Gastroesophageal sphincter (tissue), 4 donors: ENCODE results near the gene CYP2C8. TPM values are rescaled to one million over a fixed set of nuclear protein-coding genes. Genes with fewer than 3 reads are reported as not detected.

Experiments used
- ATAC-seq: fragments of 150-250 bp; one replicate; pipeline ENCODE4 v1.9.1; 2016; ENCODE audit warnings: mild to moderate bottlenecking, moderate library complexity
- H3K27ac ChIP-seq, 4 donors: fragments of 200-600 bp; sonication (generic) in 3 of 4; 1 replicate in 3 of 4; 2 replicates in 1 of 4; pipeline ENCODE4 v1.5.1; 2016 to 2019
- H3K27me3 ChIP-seq: fragments of 200-600 bp; sonication (generic); one replicate; pipeline ENCODE4 v1.5.1; 2019
- H3K36me3 ChIP-seq, 2 donors: fragments of 200-600 bp; sonication (generic); one replicate each; pipeline ENCODE4 v1.5.1; 2019; ENCODE audit warnings: control low read depth in 1 of 2
- H3K4me1 ChIP-seq, 3 donors: fragments of 200-600 bp; sonication (generic); 1 replicate in 2 of 3; 2 replicates in 1 of 3; pipeline ENCODE4 v1.5.1; 2016 to 2019; ENCODE audit warnings: control low read depth in 2 of 3
- H3K4me3 ChIP-seq, 2 donors: fragments of 200-600 bp; sonication (generic); one replicate each; pipeline ENCODE4 v1.5.1; 2019; ENCODE audit warnings: mild to moderate bottlenecking in 1 of 2, moderate library complexity in 1 of 2
- H3K9me3 ChIP-seq, 3 donors: fragments of 200-600 bp; sonication (generic); one replicate each; pipeline ENCODE4 v1.5.1; 2017 to 2019; ENCODE audit warnings: control low read depth in 2 of 3
- EP300 ChIP-seq: sonication (generic); formaldehyde crosslinking; IDR thresholded peaks from one replicate; pipeline ENCODE4 v1.6.1; 2017; ENCODE audit warnings: antibody characterized with exemption, mild to moderate bottlenecking
- POLR2A ChIP-seq, 2 donors: fragments of 450-650 bp; IDR thresholded peaks; one replicate each; pipeline ENCODE4 v1.6.1; 2017; ENCODE audit warnings: antibody characterized with exemption in 2 of 2, mild to moderate bottlenecking in 2 of 2, moderate library complexity in 1 of 2
- POLR2AphosphoS5 ChIP-seq: sonication (generic); formaldehyde crosslinking; IDR thresholded peaks from one replicate; pipeline ENCODE4 v1.6.1; 2017; ENCODE audit warnings: antibody characterized with exemption
- WGBS, 2 donors: methylation state at CpG; one replicate each; pipeline ENCODE4 v1.1.5; 2018; ENCODE audit warnings: low coverage in 1 of 2; 5-methylcytosine and 5-hydroxymethylcytosine counted together
- small RNA-seq, 4 donors: library from RNA; depleted of rRNA; stranded (forward); fragments of <200 nt; gene quantifications; one replicate each; pipeline ENCODE3, GENCODE V24; 2016
- total RNA-seq, 4 donors: library from RNA; depleted of rRNA; stranded (reverse); fragments of >200 nt; gene quantifications; one replicate each; pipeline ENCODE4 v1.1.0, GENCODE V29; 2016
- TF ChIP-seq, protein P1 (sequence below), 4 experiments: fragments of 200-600 bp in 2 of 4; fragments of 450-650 bp in 2 of 4; sonication (generic) in 1 of 4; IDR thresholded peaks; one replicate each; pipeline ENCODE4 v1.5.1; 2017 to 2019; ENCODE audit warnings: antibody characterized with exemption in 4 of 4, mild to moderate bottlenecking in 2 of 4, moderate library complexity in 2 of 4

Gene CYP2C8
- total RNA-seq, 4 donors from 2014 or later: not detected

DNA sequence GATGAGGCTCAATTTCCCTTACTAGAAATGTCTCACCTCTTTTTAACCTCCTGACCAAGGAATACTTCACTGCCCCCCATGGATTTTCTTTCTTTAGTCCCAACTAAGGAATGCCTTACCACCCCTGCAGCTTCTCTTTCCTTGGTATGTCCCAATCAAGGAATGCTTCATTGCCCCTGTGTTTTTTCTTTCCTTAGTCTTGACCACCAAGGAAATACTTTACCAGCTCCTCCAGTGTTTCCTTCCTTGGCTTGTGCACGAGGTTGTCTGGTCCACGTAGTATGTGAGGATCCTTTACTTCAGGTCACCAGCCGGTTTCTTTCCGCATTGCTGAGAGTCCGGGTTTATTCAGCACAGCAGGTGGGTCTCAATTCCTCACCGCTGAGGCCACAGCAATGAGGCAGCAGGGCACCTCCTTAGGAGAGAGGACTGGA lies 71.5 kb downstream of the CYP2C8 start:
- TF ChIP-seq POLR2AphosphoS5 (no peak), POLR2A (IDR thresholded peaks at IDR 0.05) (no peak), EP300 (no peak)
- TF ChIP-seq, protein P1, sequence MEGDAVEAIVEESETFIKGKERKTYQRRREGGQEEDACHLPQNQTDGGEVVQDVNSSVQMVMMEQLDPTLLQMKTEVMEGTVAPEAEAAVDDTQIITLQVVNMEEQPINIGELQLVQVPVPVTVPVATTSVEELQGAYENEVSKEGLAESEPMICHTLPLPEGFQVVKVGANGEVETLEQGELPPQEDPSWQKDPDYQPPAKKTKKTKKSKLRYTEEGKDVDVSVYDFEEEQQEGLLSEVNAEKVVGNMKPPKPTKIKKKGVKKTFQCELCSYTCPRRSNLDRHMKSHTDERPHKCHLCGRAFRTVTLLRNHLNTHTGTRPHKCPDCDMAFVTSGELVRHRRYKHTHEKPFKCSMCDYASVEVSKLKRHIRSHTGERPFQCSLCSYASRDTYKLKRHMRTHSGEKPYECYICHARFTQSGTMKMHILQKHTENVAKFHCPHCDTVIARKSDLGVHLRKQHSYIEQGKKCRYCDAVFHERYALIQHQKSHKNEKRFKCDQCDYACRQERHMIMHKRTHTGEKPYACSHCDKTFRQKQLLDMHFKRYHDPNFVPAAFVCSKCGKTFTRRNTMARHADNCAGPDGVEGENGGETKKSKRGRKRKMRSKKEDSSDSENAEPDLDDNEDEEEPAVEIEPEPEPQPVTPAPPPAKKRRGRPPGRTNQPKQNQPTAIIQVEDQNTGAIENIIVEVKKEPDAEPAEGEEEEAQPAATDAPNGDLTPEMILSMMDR (IDR thresholded peaks at IDR 0.05): no peak
- peaks cover 3% of the 10 kb centered on the region for H3K27me3 ChIP-seq
- H3K4me1 ChIP-seq: no peaks in the 10 kb centered on the region
- H3K27ac ChIP-seq: no peak overlapping the region
- ATAC-seq: no peak
- H3K4me3 ChIP-seq: no peak overlapping the region
- 24 to 59% methylated on average over 2 to 4 of the region's 6 CpGs for WGBS, 2 donors
- H3K9me3 ChIP-seq: peaks cover 0 to 5% (median 0%) of the 10 kb centered on the region in 3 donors
- H3K36me3 ChIP-seq: no peaks in the 10 kb centered on the region

DNA sequence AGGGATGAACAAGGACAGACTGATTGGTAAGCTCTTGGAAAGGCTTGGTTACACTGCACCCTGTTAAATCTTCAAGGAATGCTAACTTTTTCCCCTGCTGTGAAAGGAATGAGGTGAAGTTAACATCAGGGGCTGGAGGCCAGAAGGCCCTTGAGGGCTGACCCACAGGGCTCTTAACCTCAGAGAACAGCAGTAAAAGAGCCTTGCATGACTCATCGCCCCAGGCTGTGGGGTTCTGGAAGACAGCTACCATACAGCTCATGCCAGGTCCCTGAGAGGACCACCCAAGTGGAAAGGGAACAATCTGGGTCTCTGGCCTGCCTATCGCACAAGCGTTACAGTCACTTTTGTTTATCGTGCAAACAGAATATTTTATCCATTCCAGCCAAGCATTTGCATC lies 76.5 kb downstream of the CYP2C8 start:
- Histone ChIP-seq H3K36me3 (no peaks in the 10 kb centered on the region), H3K9me3 (peaks cover 0 to 30% (median 0%) of the 10 kb centered on the region in 3 donors), H3K27ac (no peak overlapping the region), H3K4me1 (no peaks in the 10 kb centered on the region), H3K4me3 (no peak overlapping the region), H3K27me3 (peaks cover under 1% of the 10 kb centered on the region)
- ATAC-seq: no peak
- WGBS, 2 donors: 68 to 70% methylated on average over 4 of the region's 4 CpGs
- TF ChIP-seq POLR2AphosphoS5 (no peak), POLR2A (IDR thresholded peaks at IDR 0.05) (no peak), EP300 (no peak)
- TF ChIP-seq, protein P1 (IDR thresholded peaks at IDR 0.05): no peak

DNA sequence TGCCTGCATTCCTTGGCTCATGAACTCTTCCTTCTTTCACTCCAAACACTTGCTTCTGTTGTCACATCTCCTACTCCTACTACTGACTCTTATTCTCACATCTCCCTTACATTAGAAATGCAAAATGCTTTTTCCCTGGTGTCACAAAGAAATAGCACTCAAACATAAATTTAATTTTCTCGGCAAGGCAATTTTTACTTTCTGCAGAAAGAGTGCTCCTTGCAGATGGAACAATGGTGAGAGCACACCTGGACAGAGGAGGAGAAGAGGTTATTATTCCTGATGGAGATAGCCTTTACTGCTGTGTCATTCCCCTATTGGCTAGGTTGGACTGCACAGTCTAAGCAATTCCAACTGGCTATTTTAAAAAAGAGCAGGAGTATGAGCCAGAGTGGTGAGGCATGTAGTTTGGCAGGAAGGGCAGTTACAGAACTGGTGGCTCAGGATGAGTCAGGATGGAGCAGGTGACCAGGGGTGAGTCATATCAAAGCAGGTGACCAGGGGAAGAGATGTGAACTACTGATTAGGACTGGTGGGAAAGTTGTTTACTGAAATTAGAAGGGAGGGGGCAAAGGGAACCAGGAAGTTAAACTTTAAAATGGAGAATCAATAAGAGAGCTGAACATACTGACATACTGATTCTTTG lies 77.9 kb downstream of the CYP2C8 start:
- Histone ChIP-seq H3K4me1 (no peaks in the 10 kb centered on the region), H3K36me3 (no peaks in the 10 kb centered on the region), H3K27ac (no peak overlapping the region), H3K4me3 (no peak overlapping the region), H3K27me3 (no peaks in the 10 kb centered on the region), H3K9me3 (peaks cover 0 to 30% (median 0%) of the 10 kb centered on the region in 3 donors)
- 83 to 100% methylated on average over 1 of the region's 1 CpG for WGBS, 2 donors
- no peak for TF ChIP-seq POLR2A (IDR thresholded peaks at IDR 0.05)
- TF ChIP-seq POLR2AphosphoS5: no peak
- TF ChIP-seq, protein P1 (IDR thresholded peaks at IDR 0.05): no peak
- no peak for TF ChIP-seq EP300
- ATAC-seq: no peak

DNA sequence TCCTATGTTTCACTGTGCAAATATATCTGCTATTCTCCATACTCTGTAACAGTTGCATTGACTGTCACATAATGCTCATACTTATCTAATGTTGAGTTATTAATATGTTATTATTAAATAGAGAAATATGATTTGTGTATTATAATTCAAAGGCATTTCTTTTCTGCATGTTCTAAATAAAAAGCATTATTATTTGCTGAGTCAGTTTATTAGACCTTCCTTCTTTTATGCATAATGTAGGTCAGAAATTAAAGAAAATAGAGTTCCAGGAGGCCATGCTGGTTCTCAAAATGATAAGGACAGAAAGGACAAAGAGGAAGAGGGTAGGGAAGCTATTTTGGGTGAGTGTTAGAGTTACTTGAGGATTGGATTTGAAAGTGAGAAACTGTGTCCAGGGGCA lies 80.1 kb downstream of the CYP2C8 start:
- Histone ChIP-seq H3K27me3 (no peaks in the 10 kb centered on the region), H3K4me1 (no peaks in the 10 kb centered on the region), H3K4me3 (no peak overlapping the region), H3K9me3 (peaks cover 0 to 30% (median 0%) of the 10 kb centered on the region in 3 donors), H3K27ac (no peak overlapping the region), H3K36me3 (no peaks in the 10 kb centered on the region)
- TF ChIP-seq, protein P1 (IDR thresholded peaks at IDR 0.05): no peak
- TF ChIP-seq POLR2A (IDR thresholded peaks at IDR 0.05): no peak
- no peak for TF ChIP-seq POLR2AphosphoS5
- no peak for TF ChIP-seq EP300
- ATAC-seq: no peak

Small RNA genes within 50 kb of the gene (small RNA-seq; reads per million reads assigned to genes)
- 0 reads per million in 4 donors for gene CYP2C60P

Other genes with a start within 250 kb of the CYP2C8 start
- under 1 TPM in 1 of 4 donors, not detected in 3; 0.89 TPM for gene CYP2C9, start 130.8 kb downstream of the CYP2C8 start, total RNA-seq
- 1 to 10 TPM in 1 of 4 donors, not detected in 3; 1.2 TPM for gene ACSM6, start 124.7 kb upstream of the CYP2C8 start, total RNA-seq
- 10 to 100 TPM; 25.4 to 74.1 (median 68.5) TPM for gene PDLIM1, start 221.5 kb upstream of the CYP2C8 start, total RNA-seq